ENCODE measurements around the gene PEG3. TPM values are rescaled to one million over a fixed set of nuclear protein-coding genes. Genes with fewer than 3 reads are reported as not detected.
"Not testable (repeated sequence)": the region's sequence is repeated elsewhere in the genome, so short reads cannot be mapped to it uniquely, and the experiment has no call there.

The PEG3 gene
- 1.0 and 3.5 TPM in 2 replicates for total RNA-seq

- no peak for DNase-seq (ENCODE audit: low read depth)
Measured at GRCh38 chr19:56840451-56841192, at the start of gene PEG3, which contains the start of gene ZIM2. Gene PEG3, minus strand, starts transcription at chr19:56840726. Its CDS starts 16,071 bp downstream, at chr19:56824655. Gene ZIM2, minus strand, starts transcription at chr19:56840726. Its CDS starts 16,449 bp downstream, at chr19:56824277.

- DNase-seq (ENCODE audit: low read depth): no peak
Measured at GRCh38 chr19:56885173-56885985, 44.9 kb upstream of the PEG3 start.

- DNase-seq (ENCODE audit: low read depth): no peak
Measured at GRCh38 chr19:56884441-56884840, 43.9 kb upstream of the PEG3 start.

GRCh38 chr19:56880592-56881190 is 40.2 kb upstream of the PEG3 start:
- DNase-seq (ENCODE audit: low read depth): no peak

GRCh38 chr19:56877069-56877715 is 36.7 kb upstream of the PEG3 start:
- DNase-seq (ENCODE audit: low read depth): no peak

GRCh38 chr19:56875717-56876116 is 35.2 kb upstream of the PEG3 start:
- DNase-seq (ENCODE audit: low read depth): no peak

- no peak for DNase-seq (ENCODE audit: low read depth)
Measured at GRCh38 chr19:56874530-56874929, 34.0 kb upstream of the PEG3 start.

GRCh38 chr19:56873493-56873892 is 33.0 kb upstream of the PEG3 start:
- DNase-seq (ENCODE audit: low read depth): no peak

- DNase-seq (ENCODE audit: low read depth): no peak
Measured at GRCh38 chr19:56869886-56870285, 29.4 kb upstream of the PEG3 start.

GRCh38 chr19:56868446-56868845 is 27.9 kb upstream of the PEG3 start:
- no peak for DNase-seq (ENCODE audit: low read depth)

GRCh38 chr19:56866538-56866937 is 26.0 kb upstream of the PEG3 start:
- no peak for DNase-seq (ENCODE audit: low read depth)

- no peak for DNase-seq (ENCODE audit: low read depth)
Measured at GRCh38 chr19:56864443-56865125, 24.1 kb upstream of the PEG3 start.

- no peak for DNase-seq (ENCODE audit: low read depth)
Measured at GRCh38 chr19:56862741-56863140, 22.2 kb upstream of the PEG3 start.

- not testable (repeated sequence) for DNase-seq (ENCODE audit: low read depth)
Measured at GRCh38 chr19:56860409-56860808, 19.9 kb upstream of the PEG3 start.

GRCh38 chr19:56858026-56858425 is 17.5 kb upstream of the PEG3 start:
- no peak for DNase-seq (ENCODE audit: low read depth)

GRCh38 chr19:56856822-56857221 is 16.3 kb upstream of the PEG3 start:
- no peak for DNase-seq (ENCODE audit: low read depth)

GRCh38 chr19:56852361-56852760 is 11.8 kb upstream of the PEG3 start:
- not testable (repeated sequence) for DNase-seq (ENCODE audit: low read depth)

- no peak for DNase-seq (ENCODE audit: low read depth)
Measured at GRCh38 chr19:56848166-56848565, 7.6 kb upstream of the PEG3 start.

GRCh38 chr19:56842412-56842811 is 1.9 kb upstream of the PEG3 start:
- no peak for DNase-seq (ENCODE audit: low read depth)

GRCh38 chr19:56841193-56841543 is 642 bp upstream of the PEG3 start:
- no peak for DNase-seq (ENCODE audit: low read depth)

GRCh38 chr19:56839652-56840450 is 675 bp downstream of the PEG3 start:
- DNase-seq (ENCODE audit: low read depth): peak; percentile 76

All from renal cortical epithelial cell (primary cell).